ENCODE measurements around the gene ARHGAP6.
A peak's percentile ranks its signal among the peaks of the same experiment; 100 is the strongest.

Gene ARHGAP6

GRCh38 chrX:11269006-11269405 lies 396.7 kb downstream of the ARHGAP6 start:
- Histone ChIP-seq H3K9me3 (no peaks in the 10 kb centered on the region), H3K27ac (no peak overlapping the region), H3K4me3 (no peak overlapping the region), H3K4me1 (peaks cover 0 to 15% (median 0%) of the 10 kb centered on the region in 4 donors), H3K27me3 (no peaks in the 10 kb centered on the region), H3K36me3 (no peaks in the 10 kb centered on the region)
- no peak for DNase-seq
- no peak for TF ChIP-seq CTCF (IDR thresholded peaks at IDR 0.05)
- intact Hi-C loops (cut with DNase I; ENCODE audit: low total_unique reads) = no loop called here

GRCh38 chrX:11267425-11267824 lies 398.3 kb downstream of the ARHGAP6 start:
- H3K9me3 ChIP-seq = no peaks in the 10 kb centered on the region
- H3K27me3 ChIP-seq = no peaks in the 10 kb centered on the region
- DNase-seq = no peak
- no peak overlapping the region for H3K27ac ChIP-seq
- no peaks in the 10 kb centered on the region for H3K36me3 ChIP-seq
- intact Hi-C loops (cut with DNase I; ENCODE audit: low total_unique reads) = no loop called here
- TF ChIP-seq CTCF (IDR thresholded peaks at IDR 0.05) = no peak
- peaks cover 0 to 15% (median 0%) of the 10 kb centered on the region in 4 donors for H3K4me1 ChIP-seq
- H3K4me3 ChIP-seq = no peak overlapping the region

- no peak for TF ChIP-seq CTCF (IDR thresholded peaks at IDR 0.05)
- DNase-seq = no peak
- Histone ChIP-seq H3K27ac (peak overlapping the region in 1 of 2 donors; percentile 46), H3K4me1 (peaks cover 0 to 17% (median 0%) of the 10 kb centered on the region in 4 donors), H3K9me3 (no peaks in the 10 kb centered on the region), H3K27me3 (no peaks in the 10 kb centered on the region), H3K4me3 (no peak overlapping the region), H3K36me3 (no peaks in the 10 kb centered on the region)
- intact Hi-C loops (cut with DNase I; ENCODE audit: low total_unique reads) = no loop called here
Observed at GRCh38 chrX:11266573-11267003, 399.1 kb downstream of the ARHGAP6 start.

GRCh38 chrX:11265352-11265751 lies 400.4 kb downstream of the ARHGAP6 start:
- DNase-seq = no peak
- no peaks in the 10 kb centered on the region for H3K9me3 ChIP-seq
- no peak for TF ChIP-seq CTCF (IDR thresholded peaks at IDR 0.05)
- intact Hi-C loops (cut with DNase I; ENCODE audit: low total_unique reads) = no loop called here
- H3K36me3 ChIP-seq = no peaks in the 10 kb centered on the region
- H3K27me3 ChIP-seq = no peaks in the 10 kb centered on the region
- peak overlapping the region; percentile 21 to 29 for H3K4me3 ChIP-seq
- peak overlapping the region; percentile 33 to 46 for H3K27ac ChIP-seq
- peaks cover 0 to 14% (median 0%) of the 10 kb centered on the region in 4 donors for H3K4me1 ChIP-seq

- intact Hi-C loops (cut with DNase I; ENCODE audit: low total_unique reads) = no loop called here
- H3K36me3 ChIP-seq = no peaks in the 10 kb centered on the region
- H3K27me3 ChIP-seq = no peaks in the 10 kb centered on the region
- H3K4me1 ChIP-seq = peaks cover 0 to 9% (median 0%) of the 10 kb centered on the region in 4 donors
- peak overlapping the region; percentile 33 to 46 for H3K27ac ChIP-seq
- H3K9me3 ChIP-seq = no peaks in the 10 kb centered on the region
- DNase-seq = no peak
- H3K4me3 ChIP-seq = no peak overlapping the region
- TF ChIP-seq CTCF (IDR thresholded peaks at IDR 0.05) = no peak
Observed at GRCh38 chrX:11264925-11265324, 400.8 kb downstream of the ARHGAP6 start.

GRCh38 chrX:11261260-11261659 lies 404.5 kb downstream of the ARHGAP6 start:
- Histone ChIP-seq H3K27ac (no peak overlapping the region), H3K9me3 (no peaks in the 10 kb centered on the region), H3K4me3 (no peak overlapping the region), H3K27me3 (no peaks in the 10 kb centered on the region), H3K36me3 (no peaks in the 10 kb centered on the region), H3K4me1 (peaks cover 0 to 9% (median 0%) of the 10 kb centered on the region in 4 donors)
- TF ChIP-seq CTCF (IDR thresholded peaks at IDR 0.05) = no peak
- intact Hi-C loops (cut with DNase I; ENCODE audit: low total_unique reads) = no loop called here
- no peak for DNase-seq
